GM19395 (cell line): ENCODE data around the gene THBS3.
"Not testable (repeated sequence)": the region's sequence is repeated elsewhere in the genome, so short reads cannot be mapped to it uniquely, and the experiment has no call there.

Experiments used
- ATAC-seq: cut with Tn5 transposase; IDR thresholded peaks from one replicate; pipeline ENCODE4 v1.9.1; 2021; ENCODE audit warnings: mild to moderate bottlenecking, moderate library complexity; ENCODE audit not compliant: unreplicated experiment

The THBS3 gene

GRCh38 chr1:155191904-155192303 lies 15.8 kb downstream of the THBS3 start:
- no peak for ATAC-seq

- not testable (repeated sequence) for ATAC-seq
Observed at GRCh38 chr1:155189926-155190325, 17.8 kb downstream of the THBS3 start.

- ATAC-seq: no peak
Observed at GRCh38 chr1:155188268-155188667, 19.4 kb downstream of the THBS3 start.

- no peak for ATAC-seq
Observed at GRCh38 chr1:155187456-155187891, 20.2 kb downstream of the THBS3 start.

GRCh38 chr1:155186794-155187455 lies 20.8 kb downstream of the THBS3 start:
- no peak for ATAC-seq

GRCh38 chr1:155186067-155186793 lies 21.5 kb downstream of the THBS3 start:
- ATAC-seq: no peak

- no peak for ATAC-seq
Observed at GRCh38 chr1:155185783-155186066, 22.0 kb downstream of the THBS3 start.

GRCh38 chr1:155184835-155185782 lies 22.6 kb downstream of the THBS3 start:
- ATAC-seq: no peak

GRCh38 chr1:155184351-155184811 lies 23.3 kb downstream of the THBS3 start:
- ATAC-seq: no peak

- ATAC-seq: no peak
Observed at GRCh38 chr1:155183775-155184221, 23.9 kb downstream of the THBS3 start.

GRCh38 chr1:155182052-155182550 lies 25.6 kb downstream of the THBS3 start:
- ATAC-seq: no peak

GRCh38 chr1:155181371-155182051 lies 26.2 kb downstream of the THBS3 start:
- no peak for ATAC-seq

GRCh38 chr1:155179112-155180031 lies 28.3 kb downstream of the THBS3 start:
- ATAC-seq: no peak

GRCh38 chr1:155178441-155179111 lies 29.1 kb downstream of the THBS3 start:
- no peak for ATAC-seq

- no peak for ATAC-seq
Observed at GRCh38 chr1:155177918-155178281, 29.8 kb downstream of the THBS3 start.

GRCh38 chr1:155177192-155177917 lies 30.3 kb downstream of the THBS3 start:
- ATAC-seq: no peak

- ATAC-seq: no peak
Observed at GRCh38 chr1:155176544-155177071, 31.1 kb downstream of the THBS3 start.

- ATAC-seq: no peak
Observed at GRCh38 chr1:155175927-155176371, 31.7 kb downstream of the THBS3 start.
